Measurements from ENCODE around the gene CMSS1.

- no peak for TF ChIP-seq POLR2AphosphoS5 (IDR thresholded peaks at IDR 0.05; ENCODE audit: low read depth, low read length)
- TF ChIP-seq, protein P1, sequence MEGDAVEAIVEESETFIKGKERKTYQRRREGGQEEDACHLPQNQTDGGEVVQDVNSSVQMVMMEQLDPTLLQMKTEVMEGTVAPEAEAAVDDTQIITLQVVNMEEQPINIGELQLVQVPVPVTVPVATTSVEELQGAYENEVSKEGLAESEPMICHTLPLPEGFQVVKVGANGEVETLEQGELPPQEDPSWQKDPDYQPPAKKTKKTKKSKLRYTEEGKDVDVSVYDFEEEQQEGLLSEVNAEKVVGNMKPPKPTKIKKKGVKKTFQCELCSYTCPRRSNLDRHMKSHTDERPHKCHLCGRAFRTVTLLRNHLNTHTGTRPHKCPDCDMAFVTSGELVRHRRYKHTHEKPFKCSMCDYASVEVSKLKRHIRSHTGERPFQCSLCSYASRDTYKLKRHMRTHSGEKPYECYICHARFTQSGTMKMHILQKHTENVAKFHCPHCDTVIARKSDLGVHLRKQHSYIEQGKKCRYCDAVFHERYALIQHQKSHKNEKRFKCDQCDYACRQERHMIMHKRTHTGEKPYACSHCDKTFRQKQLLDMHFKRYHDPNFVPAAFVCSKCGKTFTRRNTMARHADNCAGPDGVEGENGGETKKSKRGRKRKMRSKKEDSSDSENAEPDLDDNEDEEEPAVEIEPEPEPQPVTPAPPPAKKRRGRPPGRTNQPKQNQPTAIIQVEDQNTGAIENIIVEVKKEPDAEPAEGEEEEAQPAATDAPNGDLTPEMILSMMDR (IDR thresholded peaks at IDR 0.05) = no peak
- no peak for TF ChIP-seq TCF7L2 (IDR thresholded peaks at IDR 0.05; ENCODE audit: low read depth, low read length)
- TF ChIP-seq SIN3A (IDR thresholded peaks at IDR 0.05; ENCODE audit: borderline replicate concordance, insufficient read depth, low read depth, low read length) = no peak
Measured at GRCh38 chr3:99949956-99950670, 132.5 kb downstream of the CMSS1 start.
